ENCODE measurements around the gene GCNA. TPM values are rescaled to one million over a fixed set of nuclear protein-coding genes. Genes with fewer than 3 reads are reported as not detected.
"Not testable (repeated sequence)": the region's sequence is repeated elsewhere in the genome, so short reads cannot be mapped to it uniquely, and the experiment has no call there.

Gene GCNA
- total and polyA plus RNA-seq, 2 experiments from 2014 or later: 0.38 to 5.2 TPM

DNA sequence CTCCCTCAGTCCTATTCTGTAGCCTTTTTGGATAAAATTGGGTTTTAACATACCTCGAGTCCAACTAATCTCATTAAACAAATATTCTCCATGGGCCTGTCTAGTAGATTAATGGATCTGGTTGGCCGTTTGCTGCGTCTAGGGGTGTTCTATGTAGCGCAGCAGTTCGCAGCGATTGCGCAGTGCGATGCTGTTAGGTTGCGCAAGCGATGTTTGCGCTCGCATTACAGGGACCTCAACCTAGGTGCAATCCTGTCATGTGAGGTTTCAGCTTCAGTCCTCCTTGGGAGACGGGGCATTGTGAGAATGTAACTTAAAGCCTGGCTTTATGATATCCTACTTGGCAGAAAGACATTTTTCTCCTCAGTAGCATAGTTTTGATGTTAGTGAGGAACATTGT is 31.4 kb upstream of the GCNA start:
- DNase-seq (ENCODE audit: low read depth in 1 of 2, low spot score in 1 of 2): no peak
- Histone ChIP-seq H3K9me3 (ENCODE audit: low read depth) (no peaks in the 10 kb centered on the region), H3K27ac (no peak overlapping the region), H3K36me3 (peaks cover 9% of the 10 kb centered on the region), H3K27me3 (no peaks in the 10 kb centered on the region), H3K4me1 (ENCODE audit: low read depth) (no peaks in the 10 kb centered on the region), H3K4me3 (no peak overlapping the region)
- TF ChIP-seq, protein P1, sequence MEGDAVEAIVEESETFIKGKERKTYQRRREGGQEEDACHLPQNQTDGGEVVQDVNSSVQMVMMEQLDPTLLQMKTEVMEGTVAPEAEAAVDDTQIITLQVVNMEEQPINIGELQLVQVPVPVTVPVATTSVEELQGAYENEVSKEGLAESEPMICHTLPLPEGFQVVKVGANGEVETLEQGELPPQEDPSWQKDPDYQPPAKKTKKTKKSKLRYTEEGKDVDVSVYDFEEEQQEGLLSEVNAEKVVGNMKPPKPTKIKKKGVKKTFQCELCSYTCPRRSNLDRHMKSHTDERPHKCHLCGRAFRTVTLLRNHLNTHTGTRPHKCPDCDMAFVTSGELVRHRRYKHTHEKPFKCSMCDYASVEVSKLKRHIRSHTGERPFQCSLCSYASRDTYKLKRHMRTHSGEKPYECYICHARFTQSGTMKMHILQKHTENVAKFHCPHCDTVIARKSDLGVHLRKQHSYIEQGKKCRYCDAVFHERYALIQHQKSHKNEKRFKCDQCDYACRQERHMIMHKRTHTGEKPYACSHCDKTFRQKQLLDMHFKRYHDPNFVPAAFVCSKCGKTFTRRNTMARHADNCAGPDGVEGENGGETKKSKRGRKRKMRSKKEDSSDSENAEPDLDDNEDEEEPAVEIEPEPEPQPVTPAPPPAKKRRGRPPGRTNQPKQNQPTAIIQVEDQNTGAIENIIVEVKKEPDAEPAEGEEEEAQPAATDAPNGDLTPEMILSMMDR (IDR thresholded peaks at IDR 0.05; ENCODE audit: low read depth, low read length): no peak

DNA sequence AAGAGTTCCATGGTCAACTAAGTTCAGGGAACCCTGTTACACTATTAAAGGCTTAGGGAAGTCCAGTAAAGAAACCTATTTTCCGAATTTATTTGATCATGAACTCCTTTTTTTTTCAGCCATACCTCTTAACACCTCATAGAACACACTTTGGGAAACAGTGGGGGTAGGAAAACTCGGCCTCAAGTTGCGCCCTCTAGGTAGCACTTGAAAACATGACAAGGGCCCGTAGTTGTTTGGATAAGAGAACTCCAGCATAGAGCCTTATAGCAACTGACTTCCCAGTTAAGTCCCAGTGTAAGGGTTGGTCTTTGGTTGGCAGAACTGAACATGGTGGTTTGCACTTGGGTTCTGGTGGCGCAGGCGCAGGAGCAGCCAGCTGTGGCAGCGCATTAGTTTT is 30.9 kb upstream of the GCNA start:
- Histone ChIP-seq H3K27me3 (no peaks in the 10 kb centered on the region), H3K4me3 (no peak overlapping the region), H3K36me3 (peaks cover 9% of the 10 kb centered on the region), H3K9me3 (ENCODE audit: low read depth) (no peaks in the 10 kb centered on the region), H3K4me1 (ENCODE audit: low read depth) (no peaks in the 10 kb centered on the region), H3K27ac (no peak overlapping the region)
- no peak for DNase-seq (ENCODE audit: low read depth in 1 of 2, low spot score in 1 of 2)
- TF ChIP-seq, protein P1 (IDR thresholded peaks at IDR 0.05; ENCODE audit: low read depth, low read length): no peak

DNA sequence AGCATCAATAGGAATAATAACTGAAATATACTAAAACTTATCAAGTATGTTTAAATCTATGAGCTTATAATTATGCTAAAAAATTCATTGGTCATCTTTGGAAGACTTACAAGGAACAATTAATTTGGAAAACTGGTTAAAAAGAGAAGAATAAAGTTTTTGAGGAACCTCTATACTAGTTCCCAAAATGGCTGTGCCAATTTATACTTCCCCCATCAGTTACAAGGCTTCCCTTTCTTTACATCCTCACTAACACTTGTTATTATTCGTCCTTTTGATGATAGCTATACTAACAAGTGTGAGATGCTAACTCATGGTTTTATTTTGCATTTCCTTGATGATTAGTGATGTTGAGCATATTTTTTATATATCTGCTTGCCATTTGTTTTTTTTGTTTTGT is 28.3 kb upstream of the GCNA start:
- Histone ChIP-seq H3K36me3 (peaks cover 15% of the 10 kb centered on the region), H3K27ac (no peak overlapping the region), H3K4me3 (no peak overlapping the region), H3K27me3 (no peaks in the 10 kb centered on the region), H3K9me3 (ENCODE audit: low read depth) (no peaks in the 10 kb centered on the region), H3K4me1 (ENCODE audit: low read depth) (no peaks in the 10 kb centered on the region)
- TF ChIP-seq, protein P1 (IDR thresholded peaks at IDR 0.05; ENCODE audit: low read depth, low read length): no peak
- DNase-seq (ENCODE audit: low read depth in 1 of 2, low spot score in 1 of 2): no peak

DNA sequence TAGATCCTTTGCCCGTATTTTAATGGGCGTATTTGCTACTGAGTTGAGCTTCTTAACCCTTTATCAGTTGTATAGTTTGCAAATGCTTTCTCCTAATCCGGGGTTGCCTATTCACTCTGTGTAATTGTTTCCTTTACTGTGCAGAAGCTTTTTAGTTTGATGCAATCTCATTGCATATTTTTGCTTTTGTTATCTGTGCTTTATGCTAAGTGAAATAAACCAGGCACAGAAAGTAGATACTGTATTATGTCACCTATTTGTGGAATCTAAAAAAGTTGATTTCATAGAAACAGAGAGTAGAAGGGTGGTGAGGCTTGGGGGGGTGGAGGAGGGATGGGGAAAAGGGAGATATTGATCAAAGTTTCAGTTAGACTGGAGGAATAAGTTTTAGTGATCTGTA is 27.7 kb upstream of the GCNA start:
- Histone ChIP-seq H3K27ac (no peak overlapping the region), H3K36me3 (peaks cover 15% of the 10 kb centered on the region), H3K9me3 (ENCODE audit: low read depth) (no peaks in the 10 kb centered on the region), H3K27me3 (no peaks in the 10 kb centered on the region), H3K4me3 (no peak overlapping the region), H3K4me1 (ENCODE audit: low read depth) (no peaks in the 10 kb centered on the region)
- TF ChIP-seq, protein P1 (IDR thresholded peaks at IDR 0.05; ENCODE audit: low read depth, low read length): no peak
- DNase-seq (ENCODE audit: low read depth in 1 of 2, low spot score in 1 of 2): peak in 1 of 2 donors; percentile 12

DNA sequence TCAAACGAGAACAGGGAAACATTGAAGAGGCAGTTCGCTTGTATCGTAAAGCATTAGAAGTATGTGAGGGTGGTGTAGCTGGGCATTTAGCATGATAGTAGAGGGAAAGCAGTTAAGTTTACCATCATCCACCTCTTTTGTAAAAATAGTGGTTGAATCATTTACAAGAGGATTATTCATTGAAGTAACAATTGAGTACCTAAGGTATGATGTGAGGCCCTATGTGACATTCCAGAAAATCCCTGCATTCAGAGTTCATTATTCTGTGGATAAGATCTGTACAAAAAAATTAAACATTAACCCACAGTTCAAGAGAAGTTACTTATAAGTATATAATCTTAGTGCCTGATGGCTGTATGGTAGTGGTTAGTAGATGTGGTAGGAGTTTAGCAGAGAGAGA is 22.2 kb upstream of the GCNA start:
- peaks cover 26% of the 10 kb centered on the region for H3K36me3 ChIP-seq
- no peak overlapping the region for H3K4me3 ChIP-seq
- no peak for DNase-seq (ENCODE audit: low read depth in 1 of 2, low spot score in 1 of 2)
- TF ChIP-seq, protein P1 (IDR thresholded peaks at IDR 0.05; ENCODE audit: low read depth, low read length): no peak
- no peaks in the 10 kb centered on the region for H3K27me3 ChIP-seq
- no peaks in the 10 kb centered on the region for H3K4me1 ChIP-seq (ENCODE audit: low read depth)
- H3K9me3 ChIP-seq (ENCODE audit: low read depth): no peaks in the 10 kb centered on the region
- H3K27ac ChIP-seq: peak overlapping the region; percentile 28

DNA sequence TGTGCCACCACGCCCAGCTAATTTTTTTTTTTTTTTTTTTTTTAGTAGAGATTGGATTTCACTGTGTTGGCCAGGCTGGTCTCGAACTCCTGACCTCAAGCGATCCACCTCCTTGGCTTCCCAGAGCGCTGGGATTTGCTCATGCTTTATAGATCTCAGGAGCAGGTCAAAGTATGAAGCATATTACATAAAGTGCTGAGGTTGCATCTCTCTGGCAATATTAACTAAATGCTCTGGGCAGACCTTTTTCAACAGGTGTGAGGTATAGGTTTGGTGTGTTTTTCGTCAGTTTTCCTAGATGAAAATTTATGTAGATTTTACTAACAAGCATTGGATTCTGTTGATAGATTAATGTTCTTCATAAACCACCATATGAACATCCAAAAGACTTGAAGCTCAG is 19.3 kb upstream of the GCNA start:
- no peak overlapping the region for H3K27ac ChIP-seq
- no peak for DNase-seq (ENCODE audit: low read depth in 1 of 2, low spot score in 1 of 2)
- TF ChIP-seq, protein P1 (IDR thresholded peaks at IDR 0.05; ENCODE audit: low read depth, low read length): no peak
- no peaks in the 10 kb centered on the region for H3K9me3 ChIP-seq (ENCODE audit: low read depth)
- H3K4me1 ChIP-seq (ENCODE audit: low read depth): no peaks in the 10 kb centered on the region
- no peak overlapping the region for H3K4me3 ChIP-seq
- H3K36me3 ChIP-seq: peaks cover 46% of the 10 kb centered on the region
- H3K27me3 ChIP-seq: no peaks in the 10 kb centered on the region

DNA sequence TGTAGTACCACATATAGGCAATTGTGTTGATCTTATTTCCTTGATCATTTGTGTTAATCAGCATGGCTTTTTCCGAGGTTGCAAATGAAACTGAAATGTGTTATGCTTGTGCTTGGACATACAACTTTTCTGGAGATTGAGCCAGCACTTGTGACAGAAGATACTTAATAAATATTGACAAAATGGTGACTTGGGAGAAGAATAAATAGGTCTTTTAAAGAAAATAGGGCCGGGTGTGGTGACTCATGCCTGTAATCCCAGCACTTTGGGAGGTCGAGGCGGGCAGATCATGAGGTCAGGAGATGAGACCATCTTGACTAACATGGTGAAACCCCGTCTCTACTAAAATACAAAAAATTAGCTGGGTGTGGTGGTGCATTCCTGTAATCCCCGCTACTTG is 18.5 kb upstream of the GCNA start:
- not testable (repeated sequence) for H3K4me3 ChIP-seq; H3K9me3 ChIP-seq (ENCODE audit: low read depth); DNase-seq (ENCODE audit: low read depth in 1 of 2, low spot score in 1 of 2); H3K27me3 ChIP-seq; H3K27ac ChIP-seq; H3K4me1 ChIP-seq (ENCODE audit: low read depth)
- peaks cover 42% of the 10 kb centered on the region for H3K36me3 ChIP-seq
